HG03045 (cell line): ENCODE measurements around the gene NFX1.
"Not testable (repeated sequence)": the region's sequence is repeated elsewhere in the genome, so short reads cannot be mapped to it uniquely, and the experiment has no call there.

Experiments used
- ATAC-seq: cut with Tn5 transposase; IDR thresholded peaks from one replicate; pipeline ENCODE4 v1.9.1; 2021; ENCODE audit warnings: mild to moderate bottlenecking, moderate library complexity; ENCODE audit not compliant: unreplicated experiment

NFX1 gene

GRCh38 chr9:33307067-33307466, 16.8 kb downstream of the NFX1 start:
- ATAC-seq: no peak

GRCh38 chr9:33309903-33310302, 19.6 kb downstream of the NFX1 start:
- no peak for ATAC-seq

GRCh38 chr9:33310748-33311147, 20.4 kb downstream of the NFX1 start:
- ATAC-seq: no peak

- no peak for ATAC-seq
These were observed 21.6 kb downstream of the NFX1 start for GRCh38 chr9:33311953-33312352.

- ATAC-seq: no peak
These were observed 25.1 kb downstream of the NFX1 start for GRCh38 chr9:33315371-33315770.

GRCh38 chr9:33317136-33317535, 26.8 kb downstream of the NFX1 start:
- not testable (repeated sequence) for ATAC-seq

- ATAC-seq: no peak
These were observed 27.9 kb downstream of the NFX1 start for GRCh38 chr9:33318225-33318624.

- ATAC-seq: no peak
These were observed 28.5 kb downstream of the NFX1 start for GRCh38 chr9:33318781-33319180.

GRCh38 chr9:33320230-33320567, 29.9 kb downstream of the NFX1 start:
- ATAC-seq: no peak

GRCh38 chr9:33320568-33321261, 30.4 kb downstream of the NFX1 start:
- no peak for ATAC-seq

GRCh38 chr9:33329117-33329563, 38.8 kb downstream of the NFX1 start:
- ATAC-seq: no peak

GRCh38 chr9:33329979-33330378, 39.7 kb downstream of the NFX1 start:
- no peak for ATAC-seq

- ATAC-seq: no peak
These were observed 41.1 kb downstream of the NFX1 start for GRCh38 chr9:33331377-33331891.

- no peak for ATAC-seq
These were observed 41.7 kb downstream of the NFX1 start for GRCh38 chr9:33332011-33332410.

GRCh38 chr9:33332956-33333355, 42.6 kb downstream of the NFX1 start:
- ATAC-seq: not testable (repeated sequence)

- no peak for ATAC-seq
These were observed 49.9 kb downstream of the NFX1 start for GRCh38 chr9:33340186-33340585.

GRCh38 chr9:33341182-33341581, 50.9 kb downstream of the NFX1 start:
- no peak for ATAC-seq

- no peak for ATAC-seq
These were observed 53.8 kb downstream of the NFX1 start for GRCh38 chr9:33344145-33344544.

GRCh38 chr9:33346564-33346963, 56.2 kb downstream of the NFX1 start:
- ATAC-seq: no peak

- no peak for ATAC-seq
These were observed 58.7 kb downstream of the NFX1 start for GRCh38 chr9:33348998-33349397.

- ATAC-seq: no peak
These were observed 59.4 kb downstream of the NFX1 start for GRCh38 chr9:33349743-33350142.

GRCh38 chr9:33350310-33350709, 60.0 kb downstream of the NFX1 start:
- no peak for ATAC-seq

- no peak for ATAC-seq
These were observed 61.2 kb downstream of the NFX1 start for GRCh38 chr9:33351547-33351946.
